ENCODE data around the gene PFN1. TPM values are rescaled to one million over a fixed set of nuclear protein-coding genes. Genes with fewer than 3 reads are reported as not detected.

PFN1 gene
- total and polyA plus RNA-seq, 5 donors, result 148 to 229 (median 192) TPM

DNA sequence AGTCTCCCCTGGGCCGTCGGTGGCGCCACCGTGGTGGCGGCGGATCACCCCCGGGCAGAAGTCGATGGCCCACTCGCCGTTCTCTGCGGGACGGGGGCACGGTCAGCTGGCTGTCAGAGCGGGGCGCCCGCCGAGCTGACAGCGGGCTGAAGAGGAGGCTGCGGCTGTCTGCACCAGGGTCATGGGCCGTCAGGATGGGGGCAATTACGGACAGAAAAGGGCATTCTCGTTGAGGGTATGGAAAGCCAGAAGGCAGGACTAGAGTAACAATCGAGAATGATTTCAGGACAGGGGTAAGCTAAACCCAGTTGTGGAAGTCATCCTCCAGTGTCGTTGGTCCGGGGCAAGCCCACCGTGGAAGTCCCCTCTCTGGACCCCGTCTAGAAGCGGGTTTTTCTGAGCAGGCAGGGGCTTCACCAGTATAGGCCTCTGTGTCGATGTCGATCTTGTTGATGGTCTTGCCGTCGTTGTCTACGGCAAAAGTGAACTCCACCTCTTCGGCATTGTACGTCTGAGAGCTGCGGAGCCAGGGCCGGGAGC, 47.2 kb downstream of the PFN1 start:
- no peaks in the 10 kb centered on the region for H3K9me3 ChIP-seq (ENCODE audit: control insufficient read depth, low read length)
- H3K27me3 ChIP-seq (ENCODE audit: control insufficient read depth, insufficient read depth), result no peaks in the 10 kb centered on the region
- intact Hi-C loops (cut with DNase I), result no loop called here
- H3K4me1 ChIP-seq (ENCODE audit: control insufficient read depth, insufficient read depth, low read length), result no peaks in the 10 kb centered on the region
- no peak overlapping the region for H3K4me3 ChIP-seq (ENCODE audit: low read length)
- 65% methylated on average over 37 of the region's 37 CpGs for WGBS
- DNase-seq (no peak), ATAC-seq (no peak)
- peak overlapping the region; percentile 20 for H3K27ac ChIP-seq (ENCODE audit: low read length)

GRCh38 chr17:4900231-4901107, 47.9 kb downstream of the PFN1 start:
- ATAC-seq, result peak in 1 of 2 donors; percentile 3
- no peaks in the 10 kb centered on the region for H3K4me1 ChIP-seq (ENCODE audit: control insufficient read depth, insufficient read depth, low read length)
- peak; percentile 45 to 77 (median 68) for DNase-seq
- H3K27ac ChIP-seq (ENCODE audit: low read length), result no peak overlapping the region
- no peak overlapping the region for H3K4me3 ChIP-seq (ENCODE audit: low read length)
- 39% methylated on average over 65 of the region's 65 CpGs for WGBS
- H3K9me3 ChIP-seq (ENCODE audit: control insufficient read depth, low read length), result no peaks in the 10 kb centered on the region
- H3K27me3 ChIP-seq (ENCODE audit: control insufficient read depth, insufficient read depth), result no peaks in the 10 kb centered on the region
- intact Hi-C loops (cut with DNase I), result no loop called here

GRCh38 chr17:4899341-4900230, 48.7 kb downstream of the PFN1 start, which contains the start of gene C17orf107:
TSS of gene C17orf107 (plus strand) at chr17:4899536. CDS start at chr17:4899763, 227 bp downstream.
- no peaks in the 10 kb centered on the region for H3K9me3 ChIP-seq (ENCODE audit: control insufficient read depth, low read length)
- no peaks in the 10 kb centered on the region for H3K27me3 ChIP-seq (ENCODE audit: control insufficient read depth, insufficient read depth)
- ATAC-seq (peak; percentile 57 to 60), DNase-seq (peak; percentile 89 to 94 (median 93))
- WGBS, result 13% methylated on average over 60 of the region's 60 CpGs
- intact Hi-C loops (cut with DNase I), result loop anchor here in 1 of 4 donors (10.0 kb wide), 1 partner anchor 165 kb away; the partner anchor contains the start of genes CXCL16, MED11 and ZMYND15
- no peak within 1 kb of the TSS for H3K27ac ChIP-seq (ENCODE audit: low read length)
- peak within 1 kb of the TSS; percentile 32 for H3K4me3 ChIP-seq (ENCODE audit: low read length)
- no peaks in the 10 kb centered on the region for H3K4me1 ChIP-seq (ENCODE audit: control insufficient read depth, insufficient read depth, low read length)

- DNase-seq (peak in 1 of 3 donors; percentile 76), ATAC-seq (no peak)
- H3K4me1 ChIP-seq (ENCODE audit: control insufficient read depth, insufficient read depth, low read length), result no peaks in the 10 kb centered on the region
- intact Hi-C loops (cut with DNase I), result loop anchor here in 1 of 4 donors (10.0 kb wide), 1 partner anchor 164 kb away; the partner anchor contains the start of genes CXCL16, MED11 and ZMYND15
- H3K4me3 ChIP-seq (ENCODE audit: low read length), result peak overlapping the region; percentile 32
- no peak overlapping the region for H3K27ac ChIP-seq (ENCODE audit: low read length)
- WGBS, result 13% methylated on average over 34 of the region's 34 CpGs
- H3K9me3 ChIP-seq (ENCODE audit: control insufficient read depth, low read length), result no peaks in the 10 kb centered on the region
- H3K27me3 ChIP-seq (ENCODE audit: control insufficient read depth, insufficient read depth), result no peaks in the 10 kb centered on the region
Measured at GRCh38 chr17:4898927-4899326, 49.4 kb downstream of the PFN1 start.

DNA sequence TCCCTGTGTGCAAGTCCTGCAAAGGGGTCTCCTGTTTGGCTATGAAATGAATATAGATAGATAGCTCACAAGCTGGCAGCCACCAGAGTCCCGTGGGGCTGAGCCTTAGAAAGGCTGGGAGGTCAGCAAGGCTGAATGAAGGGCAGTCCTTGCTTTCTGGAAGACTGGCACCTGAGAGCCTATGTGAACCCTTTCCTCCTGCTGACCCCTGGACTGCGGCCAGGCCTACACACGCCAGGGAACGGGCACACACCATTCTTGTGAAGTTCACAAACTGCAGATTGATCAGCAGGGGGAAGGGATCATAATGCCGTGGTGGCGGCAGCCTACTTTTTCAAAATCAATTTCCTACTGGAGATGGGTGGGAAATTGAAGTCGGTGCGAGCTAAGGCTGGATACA, 50.0 kb downstream of the PFN1 start:
- DNase-seq (no peak), ATAC-seq (no peak)
- Histone ChIP-seq H3K27ac (ENCODE audit: low read length) (no peak overlapping the region), H3K27me3 (ENCODE audit: control insufficient read depth, insufficient read depth) (no peaks in the 10 kb centered on the region), H3K9me3 (ENCODE audit: control insufficient read depth, low read length) (no peaks in the 10 kb centered on the region), H3K4me3 (ENCODE audit: low read length) (no peak overlapping the region), H3K4me1 (ENCODE audit: control insufficient read depth, insufficient read depth, low read length) (no peaks in the 10 kb centered on the region)
- intact Hi-C loops (cut with DNase I), result loop anchor here in 1 of 4 donors (10.0 kb wide), 1 partner anchor 164 kb away; the partner anchor contains the start of genes CXCL16, MED11 and ZMYND15
- WGBS, result 83% methylated on average over 8 of the region's 8 CpGs

DNA sequence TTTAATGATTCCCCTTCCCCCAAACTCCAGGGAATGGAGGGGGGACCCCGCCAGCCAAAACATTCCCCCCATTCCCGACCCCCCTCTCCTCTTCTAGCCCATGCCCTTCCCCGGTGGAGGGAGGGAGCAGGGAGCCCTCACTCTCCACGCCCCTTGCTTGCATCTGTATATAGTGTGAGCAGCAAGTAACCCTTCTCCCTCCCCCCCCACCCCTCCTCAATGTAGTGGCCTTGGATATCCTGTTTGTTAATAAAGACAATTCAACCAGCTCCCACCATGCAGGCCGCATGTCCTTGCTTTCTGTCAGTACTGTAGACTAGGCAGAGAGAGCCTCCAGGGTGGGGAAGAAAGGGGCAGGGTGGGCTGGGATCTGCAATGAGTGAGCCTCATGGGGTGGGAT, 50.5 kb downstream of the PFN1 start:
- Histone ChIP-seq H3K27ac (ENCODE audit: low read length) (no peak overlapping the region), H3K4me3 (ENCODE audit: low read length) (no peak overlapping the region), H3K4me1 (ENCODE audit: control insufficient read depth, insufficient read depth, low read length) (no peaks in the 10 kb centered on the region), H3K9me3 (ENCODE audit: control insufficient read depth, low read length) (no peaks in the 10 kb centered on the region), H3K27me3 (ENCODE audit: control insufficient read depth, insufficient read depth) (no peaks in the 10 kb centered on the region)
- intact Hi-C loops (cut with DNase I), result loop anchor here in 1 of 4 donors (10.0 kb wide), 1 partner anchor 163 kb away; the partner anchor contains the start of genes CXCL16, MED11 and ZMYND15
- DNase-seq (no peak), ATAC-seq (no peak)
- WGBS, result 80% methylated on average over 5 of the region's 5 CpGs

GRCh38 chr17:4897198-4897687, 51.1 kb downstream of the PFN1 start:
- H3K4me3 ChIP-seq (ENCODE audit: low read length), result no peak overlapping the region
- H3K27ac ChIP-seq (ENCODE audit: low read length), result no peak overlapping the region
- 71% methylated on average over 10 of the region's 10 CpGs for whole genome bisulfite sequencing
- no peaks in the 10 kb centered on the region for H3K9me3 ChIP-seq (ENCODE audit: control insufficient read depth, low read length)
- no peaks in the 10 kb centered on the region for H3K4me1 ChIP-seq (ENCODE audit: control insufficient read depth, insufficient read depth, low read length)
- intact Hi-C loops (cut with DNase I), result loop anchor here in 1 of 4 donors (10.0 kb wide), 1 partner anchor 162 kb away; the partner anchor contains the start of genes CXCL16, MED11 and ZMYND15
- ATAC-seq, result no peak
- no peak for DNase-seq
- H3K27me3 ChIP-seq (ENCODE audit: control insufficient read depth, insufficient read depth), result no peaks in the 10 kb centered on the region

DNA sequence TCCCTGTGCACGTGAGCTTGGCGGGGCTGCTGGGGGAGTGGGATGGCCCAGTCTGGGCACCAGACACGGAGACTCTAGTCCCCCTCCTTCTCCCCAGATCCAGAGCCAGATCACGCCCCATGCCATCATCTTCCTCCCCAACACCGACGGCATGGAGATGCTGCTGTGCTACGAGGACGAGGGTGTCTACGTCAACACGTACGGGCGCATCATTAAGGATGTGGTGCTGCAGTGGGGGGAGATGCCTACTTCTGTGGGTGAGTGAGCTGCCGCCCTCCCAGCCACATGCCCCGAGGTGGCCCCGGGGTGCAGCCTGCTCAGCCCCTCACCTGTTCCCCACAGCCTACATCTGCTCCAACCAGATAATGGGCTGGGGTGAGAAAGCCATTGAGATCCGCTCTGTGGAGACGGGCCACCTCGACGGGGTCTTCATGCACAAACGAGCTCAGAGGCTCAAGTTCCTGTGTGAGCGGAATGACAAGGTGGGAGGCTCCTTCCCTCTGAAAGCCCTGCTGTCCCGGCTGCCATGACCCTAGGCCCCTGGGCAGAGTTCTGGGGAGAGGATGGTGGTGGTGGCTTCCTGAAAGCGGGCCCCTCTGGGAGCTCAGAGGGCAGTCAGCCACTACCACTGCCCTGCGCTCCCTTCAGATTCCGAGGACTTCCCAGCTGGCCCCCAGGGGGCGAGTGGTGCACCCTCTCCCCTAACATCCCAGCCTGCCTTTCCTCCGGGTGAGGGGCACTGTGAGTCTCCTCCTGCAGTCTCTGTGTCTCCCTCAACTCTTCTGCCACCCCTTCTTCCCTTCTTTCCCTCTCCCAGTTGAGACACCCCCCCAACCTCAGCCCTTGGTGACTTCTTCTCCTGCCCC, 51.8 kb downstream of the PFN1 start:
- WGBS, result 86% methylated on average over 27 of the region's 27 CpGs
- no peak overlapping the region for H3K27ac ChIP-seq (ENCODE audit: low read length)
- H3K4me3 ChIP-seq (ENCODE audit: low read length), result no peak overlapping the region
- H3K4me1 ChIP-seq (ENCODE audit: control insufficient read depth, insufficient read depth, low read length), result no peaks in the 10 kb centered on the region
- H3K9me3 ChIP-seq (ENCODE audit: control insufficient read depth, low read length), result no peaks in the 10 kb centered on the region
- intact Hi-C loops (cut with DNase I), result loop anchor here in 1 of 4 donors (10.0 kb wide), 1 partner anchor 162 kb away; the partner anchor contains the start of genes CXCL16, MED11 and ZMYND15
- no peak for ATAC-seq
- no peaks in the 10 kb centered on the region for H3K27me3 ChIP-seq (ENCODE audit: control insufficient read depth, insufficient read depth)
- DNase-seq, result no peak

- Histone ChIP-seq H3K27ac (ENCODE audit: low read length) (no peak overlapping the region), H3K27me3 (ENCODE audit: control insufficient read depth, insufficient read depth) (no peaks in the 10 kb centered on the region), H3K4me3 (ENCODE audit: low read length) (no peak overlapping the region), H3K9me3 (ENCODE audit: control insufficient read depth, low read length) (no peaks in the 10 kb centered on the region), H3K4me1 (ENCODE audit: control insufficient read depth, insufficient read depth, low read length) (no peaks in the 10 kb centered on the region)
- DNase-seq (no peak), ATAC-seq (no peak)
- intact Hi-C loops (cut with DNase I), result loop anchor here in 1 of 4 donors (10.0 kb wide), 1 partner anchor 161 kb away; the partner anchor contains the start of genes CXCL16, MED11 and ZMYND15
- 72% methylated on average over 27 of the region's 27 CpGs for WGBS
Measured at GRCh38 chr17:4895657-4896331, 52.5 kb downstream of the PFN1 start.
